GM12878 (cell line): ENCODE data around the gene GRAMD1B. TPM values are rescaled to one million over a fixed set of nuclear protein-coding genes. Genes with fewer than 3 reads are reported as not detected.

Experiments
- CREB1 ChIP-seq: IDR thresholded peaks from 2 replicates; pipeline ENCODE4 v1.6.1; 2012; ENCODE audit warnings: low read depth, mild to moderate bottlenecking, inconsistent platforms
- EED ChIP-seq: sonication (generic); IDR thresholded peaks from 2 replicates; pipeline ENCODE4 v1.6.1; 2016; ENCODE audit warnings: antibody characterized with exemption, low read depth
- ETV6 ChIP-seq, 2 experiments: fragments of 450-650 bp in 1 of 2; IDR thresholded peaks in 1 of 2; conservative IDR thresholded peaks in 1 of 2; 2 replicates each; pipeline ENCODE4 v1.6.1; 2014; ENCODE audit warnings: antibody characterized with exemption in 1 of 2, borderline replicate concordance in 1 of 2, low read depth in 1 of 2, mild to moderate bottlenecking in 1 of 2, moderate library complexity in 1 of 2
- MEF2A ChIP-seq: IDR thresholded peaks from 2 replicates; pipeline ENCODE4 v1.6.1; 2011; ENCODE audit warnings: low read depth, mild to moderate bottlenecking, low read length, moderate library complexity; ENCODE audit not compliant: insufficient read depth
- MTA3 ChIP-seq: IDR thresholded peaks from 2 replicates; pipeline ENCODE4 v1.6.1; 2012; ENCODE audit warnings: low read length, inconsistent platforms, borderline replicate concordance
- MXI1 ChIP-seq: fragments of 150-350 bp; IDR thresholded peaks from 2 replicates; pipeline ENCODE4 v1.6.1; 2011; ENCODE audit warnings: low read depth, mild to moderate bottlenecking, inconsistent platforms, low read length, improper control_type of control experiment
- NBN ChIP-seq: fragments of 450-650 bp; IDR thresholded peaks from 2 replicates; pipeline ENCODE4 v1.6.1; 2016
- RCOR1 ChIP-seq: conservative IDR thresholded peaks from 2 replicates; pipeline ENCODE4 v1.6.1; 2012; ENCODE audit warnings: low read depth, low read length, improper control_type of control experiment
- RELA ChIP-seq: fragments of 450-650 bp; IDR thresholded peaks from 2 replicates; pipeline ENCODE4 v1.8.0; 2014; ENCODE audit warnings: borderline replicate concordance; ENCODE audit not compliant: partially characterized antibody
- SIX5 ChIP-seq: IDR thresholded peaks from 2 replicates; pipeline ENCODE4 v1.6.1; 2011; ENCODE audit warnings: mild to moderate bottlenecking, low read depth, low read length, moderate library complexity; ENCODE audit not compliant: severe bottlenecking
- SMAD1 ChIP-seq: fragments of 450-650 bp; IDR thresholded peaks from 2 replicates; pipeline ENCODE4 v1.6.1; 2018; ENCODE audit warnings: mild to moderate bottlenecking, low read depth; ENCODE audit not compliant: partially characterized antibody
- SMARCA5 ChIP-seq: fragments of 450-650 bp; IDR thresholded peaks from 2 replicates; pipeline ENCODE4 v1.6.1; 2017; ENCODE audit warnings: mild to moderate bottlenecking
- SPI1 ChIP-seq: IDR thresholded peaks from 2 replicates; pipeline ENCODE4 v1.6.1; 2011; ENCODE audit warnings: low read depth, mild to moderate bottlenecking, low read length, moderate library complexity, borderline replicate concordance; ENCODE audit not compliant: insufficient read depth
- YY1 ChIP-seq: IDR thresholded peaks from 2 replicates; pipeline ENCODE4 v1.6.1; 2011; ENCODE audit warnings: low read depth, mild to moderate bottlenecking, low read length
- ZNF274 ChIP-seq: IDR thresholded peaks from one replicate; pipeline ENCODE4 v1.8.0; 2011; ENCODE audit not compliant: insufficient read length, insufficient read depth
- ZNF622 ChIP-seq: fragments of 450-650 bp; IDR thresholded peaks from 2 replicates; pipeline ENCODE4 v1.6.1; 2017; ENCODE audit warnings: mild to moderate bottlenecking, inconsistent platforms
- polyA plus RNA-seq, 11 experiments: library from polyadenylated mRNA; depleted of rRNA in 4 of 11; unstranded in 6 of 11; stranded (reverse) in 5 of 11; fragments of >200 nt; fragmentation: Nextera tagmentation in 4 of 11; fragmentation: Illumina TruSeq in 1 of 11; extraction: Ambion mirVana in 4 of 11; extraction: Trizol in 1 of 11; gene quantifications; 1 replicate in 1 of 11; 2 replicates in 10 of 11; pipeline versions ENCODE4 v1.2.1 to v1.2.3, GENCODE V29; 2011 to 2016; ENCODE audit warnings: inconsistent platforms in 2 of 11, missing spikeins in 2 of 11, low read depth in 1 of 11
- total RNA-seq, 4 experiments: library from RNA; depleted of rRNA in 3 of 4; stranded (reverse); fragments of >200 nt in 3 of 4; fragmentation: Illumina TruSeq in 1 of 4; extraction: Trizol in 1 of 4; gene quantifications; 2 replicates each; pipeline versions ENCODE4 v1.2.1 to v1.2.3, GENCODE V29; 2013 to 2021
- TF ChIP-seq, protein P1 (sequence below): fragments of 450-650 bp; IDR thresholded peaks from 2 replicates; pipeline ENCODE4 v1.6.1; 2017; ENCODE audit warnings: low read depth, mild to moderate bottlenecking, moderate library complexity
- TF ChIP-seq, protein P2 (sequence below): fragments of 450-650 bp; IDR thresholded peaks from 2 replicates; pipeline ENCODE4 v1.6.1; 2016; ENCODE audit warnings: mild to moderate bottlenecking, moderate library complexity, borderline replicate concordance
- TF ChIP-seq, protein P3 (sequence below): IDR thresholded peaks from 2 replicates; pipeline ENCODE4 v1.6.1; 2011; ENCODE audit warnings: borderline replicate concordance, low read depth, mild to moderate bottlenecking, moderate library complexity, low read length; ENCODE audit not compliant: insufficient read depth, poor library complexity, severe bottlenecking
- TF ChIP-seq, protein P4 (sequence below): IDR thresholded peaks from 2 replicates; pipeline ENCODE4 v1.6.1; 2011; ENCODE audit warnings: borderline replicate concordance, low read depth, mild to moderate bottlenecking, moderate library complexity, mixed read lengths, low read length; ENCODE audit not compliant: insufficient read depth; ENCODE audit errors: extremely low read length

The GRAMD1B gene
- total and polyA plus RNA-seq, 10 of the 15 experiments (the other 5 are each of a cell fraction or from before 2014, with no cell fraction given), result 1.9 to 49.1 (median 26.9) TPM

DNA sequence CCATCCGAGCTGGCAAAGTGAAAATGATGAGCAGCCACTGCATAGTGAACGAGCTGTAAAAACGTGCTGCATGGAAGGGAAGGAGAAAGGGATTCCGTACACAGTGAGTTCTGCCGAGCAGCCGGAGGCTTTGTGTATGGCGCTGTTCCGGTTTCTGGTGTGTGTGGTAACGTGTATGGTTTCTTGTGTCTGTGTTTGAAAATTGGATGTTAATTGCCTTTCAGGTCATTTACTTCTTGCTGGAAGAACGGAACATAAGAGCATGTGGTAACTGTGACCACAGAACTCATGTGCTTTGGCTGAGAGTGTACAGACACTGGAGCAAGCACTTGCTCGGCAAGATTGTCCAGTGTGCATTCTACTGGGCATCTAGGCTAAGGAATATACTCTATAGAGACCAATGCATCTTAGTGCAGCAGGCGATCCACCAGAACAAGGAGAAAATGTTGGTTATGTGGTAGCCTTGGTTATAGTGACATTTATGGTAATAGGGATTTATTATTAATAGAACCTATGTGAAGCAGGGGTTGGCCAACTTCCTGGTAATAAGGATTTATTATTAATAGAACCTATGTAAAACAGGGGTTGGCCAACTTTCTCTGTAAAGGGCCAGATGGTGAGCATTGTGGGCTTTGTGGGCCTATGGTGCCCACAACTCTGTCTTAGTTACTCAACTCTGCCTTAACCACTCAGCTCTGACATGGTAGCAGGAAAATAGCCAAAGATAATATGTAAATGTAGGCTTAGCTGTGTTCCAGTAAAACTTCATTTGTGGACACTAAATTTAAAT lies 49.2 kb downstream of the GRAMD1B start (continued):
- TF ChIP-seq, protein P1, sequence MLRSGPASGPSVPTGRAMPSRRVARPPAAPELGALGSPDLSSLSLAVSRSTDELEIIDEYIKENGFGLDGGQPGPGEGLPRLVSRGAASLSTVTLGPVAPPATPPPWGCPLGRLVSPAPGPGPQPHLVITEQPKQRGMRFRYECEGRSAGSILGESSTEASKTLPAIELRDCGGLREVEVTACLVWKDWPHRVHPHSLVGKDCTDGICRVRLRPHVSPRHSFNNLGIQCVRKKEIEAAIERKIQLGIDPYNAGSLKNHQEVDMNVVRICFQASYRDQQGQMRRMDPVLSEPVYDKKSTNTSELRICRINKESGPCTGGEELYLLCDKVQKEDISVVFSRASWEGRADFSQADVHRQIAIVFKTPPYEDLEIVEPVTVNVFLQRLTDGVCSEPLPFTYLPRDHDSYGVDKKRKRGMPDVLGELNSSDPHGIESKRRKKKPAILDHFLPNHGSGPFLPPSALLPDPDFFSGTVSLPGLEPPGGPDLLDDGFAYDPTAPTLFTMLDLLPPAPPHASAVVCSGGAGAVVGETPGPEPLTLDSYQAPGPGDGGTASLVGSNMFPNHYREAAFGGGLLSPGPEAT, result peak; percentile 15; the same call in 1 of the 2 replicates
- TF ChIP-seq YY1, result 0 out of 2 replicates have a peak, but pooled peaks have one; percentile 30
- TF ChIP-seq, protein P2, sequence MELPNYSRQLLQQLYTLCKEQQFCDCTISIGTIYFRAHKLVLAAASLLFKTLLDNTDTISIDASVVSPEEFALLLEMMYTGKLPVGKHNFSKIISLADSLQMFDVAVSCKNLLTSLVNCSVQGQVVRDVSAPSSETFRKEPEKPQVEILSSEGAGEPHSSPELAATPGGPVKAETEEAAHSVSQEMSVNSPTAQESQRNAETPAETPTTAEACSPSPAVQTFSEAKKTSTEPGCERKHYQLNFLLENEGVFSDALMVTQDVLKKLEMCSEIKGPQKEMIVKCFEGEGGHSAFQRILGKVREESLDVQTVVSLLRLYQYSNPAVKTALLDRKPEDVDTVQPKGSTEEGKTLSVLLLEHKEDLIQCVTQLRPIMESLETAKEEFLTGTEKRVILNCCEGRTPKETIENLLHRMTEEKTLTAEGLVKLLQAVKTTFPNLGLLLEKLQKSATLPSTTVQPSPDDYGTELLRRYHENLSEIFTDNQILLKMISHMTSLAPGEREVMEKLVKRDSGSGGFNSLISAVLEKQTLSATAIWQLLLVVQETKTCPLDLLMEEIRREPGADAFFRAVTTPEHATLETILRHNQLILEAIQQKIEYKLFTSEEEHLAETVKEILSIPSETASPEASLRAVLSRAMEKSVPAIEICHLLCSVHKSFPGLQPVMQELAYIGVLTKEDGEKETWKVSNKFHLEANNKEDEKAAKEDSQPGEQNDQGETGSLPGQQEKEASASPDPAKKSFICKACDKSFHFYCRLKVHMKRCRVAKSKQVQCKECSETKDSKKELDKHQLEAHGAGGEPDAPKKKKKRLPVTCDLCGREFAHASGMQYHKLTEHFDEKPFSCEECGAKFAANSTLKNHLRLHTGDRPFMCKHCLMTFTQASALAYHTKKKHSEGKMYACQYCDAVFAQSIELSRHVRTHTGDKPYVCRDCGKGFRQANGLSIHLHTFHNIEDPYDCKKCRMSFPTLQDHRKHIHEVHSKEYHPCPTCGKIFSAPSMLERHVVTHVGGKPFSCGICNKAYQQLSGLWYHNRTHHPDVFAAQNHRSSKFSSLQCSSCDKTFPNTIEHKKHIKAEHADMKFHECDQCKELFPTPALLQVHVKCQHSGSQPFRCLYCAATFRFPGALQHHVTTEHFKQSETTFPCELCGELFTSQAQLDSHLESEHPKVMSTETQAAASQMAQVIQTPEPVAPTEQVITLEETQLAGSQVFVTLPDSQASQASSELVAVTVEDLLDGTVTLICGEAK, result no peak
- TF ChIP-seq SPI1, result peak; percentile 53; the same call in 1 of the 2 replicates
- no peak for TF ChIP-seq ZNF622
- no peak for TF ChIP-seq SIX5
- TF ChIP-seq, protein P3, sequence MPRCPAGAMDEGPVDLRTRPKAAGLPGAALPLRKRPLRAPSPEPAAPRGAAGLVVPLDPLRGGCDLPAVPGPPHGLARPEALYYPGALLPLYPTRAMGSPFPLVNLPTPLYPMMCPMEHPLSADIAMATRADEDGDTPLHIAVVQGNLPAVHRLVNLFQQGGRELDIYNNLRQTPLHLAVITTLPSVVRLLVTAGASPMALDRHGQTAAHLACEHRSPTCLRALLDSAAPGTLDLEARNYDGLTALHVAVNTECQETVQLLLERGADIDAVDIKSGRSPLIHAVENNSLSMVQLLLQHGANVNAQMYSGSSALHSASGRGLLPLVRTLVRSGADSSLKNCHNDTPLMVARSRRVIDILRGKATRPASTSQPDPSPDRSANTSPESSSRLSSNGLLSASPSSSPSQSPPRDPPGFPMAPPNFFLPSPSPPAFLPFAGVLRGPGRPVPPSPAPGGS, result no peak
- TF ChIP-seq MXI1, result peak; percentile 5; the same call in 1 of the 2 replicates
- TF ChIP-seq SMAD1, result no peak
- no peak for TF ChIP-seq ZNF274
- no peak for TF ChIP-seq SMARCA5
- peak; percentile 8; the same call in 1 of the 2 replicates for TF ChIP-seq EED
- no peak for TF ChIP-seq CREB1
- TF ChIP-seq MEF2A, result peak; percentile 72; the same call in 1 of the 2 replicates
- no peak for TF ChIP-seq RCOR1
- no peak for TF ChIP-seq RELA
- TF ChIP-seq ETV6 (conservative IDR thresholded peaks at IDR 0.05 in 1 of 2, IDR thresholded peaks at IDR 0.05 in 1 of 2; ENCODE audit: borderline replicate concordance in 1 of 2, low read depth in 1 of 2), result 0 out of 4 replicates have a peak, but pooled peaks of 1 of the 2 experiments have one; percentile 10
- TF ChIP-seq MTA3, result peak; percentile 2; the same call in 1 of the 2 replicates
- TF ChIP-seq NBN, result no peak
- TF ChIP-seq, protein P4, sequence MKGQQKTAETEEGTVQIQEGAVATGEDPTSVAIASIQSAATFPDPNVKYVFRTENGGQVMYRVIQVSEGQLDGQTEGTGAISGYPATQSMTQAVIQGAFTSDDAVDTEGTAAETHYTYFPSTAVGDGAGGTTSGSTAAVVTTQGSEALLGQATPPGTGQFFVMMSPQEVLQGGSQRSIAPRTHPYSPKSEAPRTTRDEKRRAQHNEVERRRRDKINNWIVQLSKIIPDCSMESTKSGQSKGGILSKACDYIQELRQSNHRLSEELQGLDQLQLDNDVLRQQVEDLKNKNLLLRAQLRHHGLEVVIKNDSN, result no peak
